H1 (cell line): ENCODE data around the gene AHR. TPM values are rescaled to one million over a fixed set of nuclear protein-coding genes. Genes with fewer than 3 reads are reported as not detected.

Source experiments
- CTCF ChIA-PET: fragments of 300-600 bp; sonication (Branson Sonifier 250); formaldehyde crosslinking; loops from one replicate; lab custom pipeline; 2021; ENCODE audit not compliant: partially characterized antibody; lab: Charles Lee
- POLR2A ChIA-PET: fragments of 300-600 bp; sonication (Branson Sonifier 250); formaldehyde crosslinking; loops from one replicate; lab custom pipeline; 2021; ENCODE audit warnings: inconsistent platforms; ENCODE audit not compliant: partially characterized antibody; lab: Charles Lee
- DNase-seq, 2 experiments: peaks; one replicate each; pipeline versions ENCODE4 v3.0.0 to v3.0.0-alpha.2; 2010 to 2022; ENCODE audit warnings: low spot score in 2 of 2, low read depth in 1 of 2, mixed read lengths in 1 of 2
- FAIRE-seq: peaks from 2 replicates; lab custom pipeline; 2011; peaks lifted over from hg19 to GRCh38; lab: Jason Lieb, UNC
- H2AFZ ChIP-seq: 2 replicates; pipeline ENCODE4 v1.8.1; 2012; ENCODE audit warnings: low read length, inconsistent platforms
- H2AK5ac ChIP-seq: 2 replicates; pipeline ENCODE4 v1.6.1; 2013; ENCODE audit warnings: low read depth, low read length
- H2BK120ac ChIP-seq: replicated peaks from 2 replicates; pipeline ENCODE3; 2013; ENCODE audit warnings: low read depth, low read length, inconsistent platforms
- H2BK12ac ChIP-seq: 2 replicates; pipeline ENCODE4 v1.6.1; 2013; ENCODE audit warnings: low read depth, low read length
- H2BK15ac ChIP-seq: 2 replicates; pipeline ENCODE4 v1.6.1; 2013; ENCODE audit warnings: low read length
- H2BK20ac ChIP-seq: 2 replicates; pipeline ENCODE4 v1.6.1; 2013; ENCODE audit warnings: low read length
- H2BK5ac ChIP-seq: 2 replicates; pipeline ENCODE4 v1.6.1; 2013; ENCODE audit warnings: low read depth, low read length
- H3K14ac ChIP-seq: 2 replicates; pipeline ENCODE4 v1.6.1; 2013; ENCODE audit warnings: inconsistent platforms; ENCODE audit not compliant: insufficient read length
- H3K18ac ChIP-seq: 2 replicates; pipeline ENCODE4 v1.6.1; 2013; ENCODE audit warnings: low read length; ENCODE audit errors: extremely low read depth
- H3K23ac ChIP-seq: 2 replicates; pipeline ENCODE4 v1.6.1; 2013; ENCODE audit warnings: inconsistent platforms; ENCODE audit not compliant: insufficient read length
- H3K23me2 ChIP-seq: 2 replicates; pipeline ENCODE4 v1.6.1; 2013; ENCODE audit warnings: low read depth, low read length
- H3K27ac ChIP-seq: 2 replicates; pipeline ENCODE4 v1.6.1; 2011; ENCODE audit warnings: low read depth, low read length, inconsistent platforms
- H3K27me3 ChIP-seq, 4 experiments: replicated peaks in 1 of 4; 1 replicate in 1 of 4; 2 replicates in 3 of 4; pipeline versions ENCODE4 v1.6.1 to v1.8.1; 2011 to 2013; ENCODE audit warnings: low read length in 3 of 4, mild to moderate bottlenecking in 3 of 4, inconsistent platforms in 2 of 4, mixed read lengths in 2 of 4, moderate library complexity in 1 of 4; ENCODE audit not compliant: control insufficient read depth in 3 of 4, insufficient read depth in 3 of 4; ENCODE audit errors: extremely low read depth in 1 of 4
- H3K36me3 ChIP-seq, 4 experiments: 2 replicates each; pipeline versions ENCODE4 v1.6.1 to v1.8.1; 2011 to 2013; ENCODE audit warnings: mild to moderate bottlenecking in 4 of 4, low read length in 3 of 4, moderate library complexity in 2 of 4, control low read depth in 1 of 4, inconsistent platforms in 1 of 4; ENCODE audit not compliant: insufficient read depth in 4 of 4, control insufficient read depth in 2 of 4
- H3K4ac ChIP-seq: replicated peaks from 2 replicates; pipeline ENCODE3; 2013; ENCODE audit warnings: low read length, low read depth, mixed read lengths, inconsistent platforms; ENCODE audit not compliant: insufficient read length
- H3K4me1 ChIP-seq, 4 experiments: replicated peaks in 1 of 4; 1 replicate in 1 of 4; 2 replicates in 3 of 4; pipeline versions ENCODE4 v1.6.1 to v1.8.1; 2011 to 2013; ENCODE audit warnings: low read length in 3 of 4, inconsistent platforms in 2 of 4, mixed read lengths in 1 of 4; ENCODE audit not compliant: insufficient read depth in 4 of 4, control insufficient read depth in 3 of 4
- H3K4me2 ChIP-seq, 2 experiments: 2 replicates each; pipeline versions ENCODE4 v1.6.1 to v1.8.1; 2011 to 2013; ENCODE audit warnings: low read depth in 2 of 2, low read length in 2 of 2, control low read depth in 1 of 2, inconsistent platforms in 1 of 2, mild to moderate bottlenecking in 1 of 2; ENCODE audit not compliant: insufficient read depth in 1 of 2
- H3K4me3 ChIP-seq, 4 experiments: fragments of 200-600, 300-600 bp in 1 of 4; sonication (generic), shearing (Covaris generic), sonication (Bioruptor Twin) in 1 of 4; 2 replicates each; pipeline versions ENCODE4 v1.5.1 to v1.8.1; 2011 to 2016; ENCODE audit warnings: low read length in 4 of 4, low read depth in 3 of 4, control low read depth in 2 of 4, inconsistent platforms in 2 of 4, mild to moderate bottlenecking in 2 of 4, mixed read lengths in 1 of 4, moderate library complexity in 1 of 4; ENCODE audit not compliant: insufficient read depth in 2 of 4; ENCODE audit errors: extremely low read depth in 1 of 4
- H3K56ac ChIP-seq: replicated peaks from 2 replicates; pipeline ENCODE3; 2013; ENCODE audit warnings: low read depth, mild to moderate bottlenecking, mixed read lengths, low read length, inconsistent platforms; ENCODE audit not compliant: insufficient read length
- H3K79me1 ChIP-seq: 2 replicates; pipeline ENCODE4 v1.6.1; 2013; ENCODE audit warnings: low read depth, low read length, control low read depth
- H3K79me2 ChIP-seq, 2 experiments: 2 replicates each; pipeline versions ENCODE4 v1.6.1 to v1.8.1; 2012 to 2013; ENCODE audit warnings: low read length in 2 of 2, mild to moderate bottlenecking in 2 of 2, inconsistent platforms in 1 of 2; ENCODE audit not compliant: insufficient read depth in 2 of 2, control insufficient read depth in 1 of 2
- H3K9ac ChIP-seq, 4 experiments: replicated peaks in 1 of 4; 1 replicate in 1 of 4; 2 replicates in 3 of 4; pipeline versions ENCODE4 v1.6.1 to v1.8.1; 2011 to 2013; ENCODE audit warnings: low read depth in 3 of 4, low read length in 3 of 4, control low read depth in 2 of 4, mild to moderate bottlenecking in 2 of 4, moderate library complexity in 2 of 4, inconsistent platforms in 1 of 4; ENCODE audit errors: extremely low read depth in 1 of 4
- H3K9me3 ChIP-seq, 2 experiments: 2 replicates each; pipeline versions ENCODE4 v1.6.1 to v1.8.1; 2012 to 2013; ENCODE audit warnings: mild to moderate bottlenecking in 2 of 2, moderate library complexity in 2 of 2, control low read depth in 1 of 2, inconsistent platforms in 1 of 2, low read depth in 1 of 2, low read length in 1 of 2, mixed read lengths in 1 of 2; ENCODE audit not compliant: insufficient read depth in 2 of 2
- H4K20me1 ChIP-seq, 2 experiments: replicated peaks in 1 of 2; 2 replicates each; pipeline versions ENCODE3 to v1.8.1; 2011 to 2013; ENCODE audit warnings: inconsistent platforms in 2 of 2, low read length in 2 of 2, mild to moderate bottlenecking in 1 of 2; ENCODE audit not compliant: insufficient read depth in 2 of 2, control insufficient read depth in 1 of 2
- H4K5ac ChIP-seq: 2 replicates; pipeline ENCODE4 v1.6.1; 2013; ENCODE audit warnings: low read length, low read depth, mixed read lengths, inconsistent platforms; ENCODE audit not compliant: insufficient read length
- H4K8ac ChIP-seq: 2 replicates; pipeline ENCODE4 v1.8.0; 2013; ENCODE audit warnings: mild to moderate bottlenecking, moderate library complexity, low read length, inconsistent platforms; ENCODE audit not compliant: insufficient read depth; ENCODE audit errors: extremely low read depth
- H4K91ac ChIP-seq: replicated peaks from 2 replicates; pipeline ENCODE3; 2013; ENCODE audit warnings: low read length, mixed read lengths, inconsistent platforms; ENCODE audit not compliant: insufficient read length
- ASH2L ChIP-seq: fragments of 200-600, 300-600 bp; sonication (generic); IDR thresholded peaks from one replicate; pipeline ENCODE4 v1.7.1; 2017; ENCODE audit warnings: low read length
- BACH1 ChIP-seq: IDR thresholded peaks from 2 replicates; pipeline ENCODE4 v1.6.1; 2012; ENCODE audit warnings: low read length, improper control_type of control experiment
- BCL11A ChIP-seq, 2 experiments: IDR thresholded peaks; one replicate each; pipeline ENCODE4 v1.6.1; 2011; ENCODE audit warnings: low read depth in 2 of 2, low read length in 2 of 2, mild to moderate bottlenecking in 2 of 2
- BRCA1 ChIP-seq: IDR thresholded peaks from 2 replicates; pipeline ENCODE4 v1.6.1; 2012; ENCODE audit warnings: low read depth, low read length, improper control_type of control experiment
- CEBPB ChIP-seq: IDR thresholded peaks from 2 replicates; pipeline ENCODE4 v1.6.1; 2012; ENCODE audit warnings: low read depth, low read length
- CREB1 ChIP-seq: IDR thresholded peaks from 2 replicates; pipeline ENCODE4 v1.6.1; 2012; ENCODE audit warnings: inconsistent platforms
- EGR1 ChIP-seq: IDR thresholded peaks from 2 replicates; pipeline ENCODE4 v1.6.1; 2011; ENCODE audit warnings: low read depth, low read length, borderline replicate concordance
- MAFK ChIP-seq: IDR thresholded peaks from 2 replicates; pipeline ENCODE4 v1.6.1; 2012; ENCODE audit warnings: low read depth, mild to moderate bottlenecking, improper control_type of control experiment, low read length
- MAX ChIP-seq: IDR thresholded peaks from 2 replicates; pipeline ENCODE4 v1.6.1; 2012; ENCODE audit warnings: inconsistent platforms
- POLR2AphosphoS5 ChIP-seq: IDR thresholded peaks from 2 replicates; pipeline ENCODE4 v1.6.1; 2011; ENCODE audit warnings: low read depth, low read length
- RFX5 ChIP-seq: IDR thresholded peaks from 2 replicates; pipeline ENCODE4 v1.6.1; 2011; ENCODE audit warnings: low read depth, low read length, improper control_type of control experiment, borderline replicate concordance
- RXRA ChIP-seq: IDR thresholded peaks from 2 replicates; pipeline ENCODE4 v1.6.1; 2011; ENCODE audit warnings: low read depth, mild to moderate bottlenecking, low read length, moderate library complexity; ENCODE audit not compliant: insufficient read depth
- SP2 ChIP-seq: IDR thresholded peaks from 2 replicates; pipeline ENCODE4 v1.6.1; 2012; ENCODE audit warnings: mild to moderate bottlenecking, low read length, inconsistent platforms
- SUZ12 ChIP-seq: fragments of 200-600 bp; sonication (generic); IDR thresholded peaks from 2 replicates; pipeline ENCODE4 v1.6.1; 2012; ENCODE audit warnings: mild to moderate bottlenecking, inconsistent platforms, low read length, moderate library complexity, mixed read lengths
- USF2 ChIP-seq: IDR thresholded peaks from 2 replicates; pipeline ENCODE4 v1.6.1; 2011; ENCODE audit warnings: low read length, improper control_type of control experiment
- whole genome bisulfite sequencing, 2 experiments: shearing (Covaris generic) in 1 of 2; methylation state at CpG; one replicate each; pipeline versions ENCODE4 v1.1.6 to v1.1.7; 2013 to 2015; ENCODE audit warnings: low lambda C conversion rate in 2 of 2, mixed read lengths in 2 of 2, inconsistent platforms in 1 of 2, low coverage in 1 of 2, missing lambda C conversion rate in 1 of 2; ENCODE audit not compliant: insufficient replicate concordance in 2 of 2, insufficient coverage in 1 of 2, insufficient read length in 1 of 2; ENCODE audit errors: extremely low coverage in 1 of 2, missing lambda C conversion rate in 1 of 2; 5-methylcytosine and 5-hydroxymethylcytosine counted together
- polyA plus RNA-seq, 7 experiments: library from polyadenylated mRNA; depleted of rRNA in 3 of 7; stranded (reverse) in 5 of 7; unstranded in 2 of 7; fragments of >200 nt in 5 of 7; fragments of 200-250 nt in 2 of 7; gene quantifications; 1 replicate in 5 of 7; 2 replicates in 1 of 7; 4 replicates in 1 of 7; pipeline versions ENCODE4 v1.2.1 to v1.2.3, GENCODE V29; 2011 to 2013; ENCODE audit warnings: missing spikeins in 2 of 7, mixed read lengths in 2 of 7
- total RNA-seq: library from RNA; stranded (reverse); fragmentation: NEBNext Ultra II Directional; extraction: Animal tissue kit (Norgen Biotek cat#: 25700); gene quantifications from 2 replicates; pipeline ENCODE4 v1.2.1, GENCODE V29; 2021

AHR gene
- total and polyA plus RNA-seq, 2 of the 8 experiments (the other 6 are each of a cell fraction or from before 2014, with no cell fraction given) = 1.4 to 9.7 TPM

- no peak overlapping the region for H4K5ac ChIP-seq
- peaks cover 0 to 4% of the 10 kb centered on the region in 2 experiments; a peak in 1 of 4 replicates for H3K9me3 ChIP-seq
- no peak overlapping the region for H4K8ac ChIP-seq
- H2BK12ac ChIP-seq = no peak overlapping the region
- H3K4me3 ChIP-seq = no peak overlapping the region
- no peaks in the 10 kb centered on the region for H3K23me2 ChIP-seq
- no peak overlapping the region for H2AFZ ChIP-seq
- H3K4me2 ChIP-seq = no peak overlapping the region
- H3K36me3 ChIP-seq = no peaks in the 10 kb centered on the region
- H4K91ac ChIP-seq = no peak overlapping the region
- no peak overlapping the region for H2BK5ac ChIP-seq
- DNase-seq = no peak
- H3K18ac ChIP-seq = no peak overlapping the region
- no peaks in the 10 kb centered on the region for H3K27me3 ChIP-seq
- H3K4me1 ChIP-seq = no peaks in the 10 kb centered on the region
- H3K56ac ChIP-seq = no peak overlapping the region
- H3K79me2 ChIP-seq = no peaks in the 10 kb centered on the region
- no peak overlapping the region for H3K27ac ChIP-seq
- H3K9ac ChIP-seq = no peak overlapping the region
- H4K20me1 ChIP-seq = no peaks in the 10 kb centered on the region
- no peak overlapping the region for H2BK15ac ChIP-seq
- H3K14ac ChIP-seq = no peak overlapping the region
- no peak overlapping the region for H2BK120ac ChIP-seq
- CTCF ChIA-PET = interaction anchor here (0.8 to 1.0 kb wide), 2 partner anchors 12 to 21 kb away, joined by 3 to 4 read pairs; no protein-coding TSS in a partner anchor
- 93% methylated on average over 2 of the region's 2 CpGs; no CpG with 5 or more reads in 1 of the 2 experiments for WGBS, 2 experiments
- H3K4ac ChIP-seq = no peak overlapping the region
- H3K23ac ChIP-seq = no peak overlapping the region
- no peak overlapping the region for H2BK20ac ChIP-seq
- no peak overlapping the region for H2AK5ac ChIP-seq
- no peak for FAIRE-seq
- POLR2A ChIA-PET = no interaction called here
- H3K79me1 ChIP-seq = no peaks in the 10 kb centered on the region
- TF ChIP-seq BRCA1 (no peak), BACH1 (no peak), EGR1 (no peak), SUZ12 (no peak), RFX5 (no peak), USF2 (no peak), BCL11A (IDR thresholded peaks at IDR 0.05; ENCODE audit: low read depth in 2 of 2, low read length in 2 of 2) (no peak), RXRA (no peak), ASH2L (no peak), SP2 (no peak), MAX (no peak), CEBPB (no peak), POLR2AphosphoS5 (no peak), CREB1 (no peak), MAFK (no peak)
Observed at GRCh38 chr7:17364671-17365070, 66.2 kb downstream of the AHR start.
